NT2/D1 (cell line): ENCODE data around the gene MBD3L2.

ENCODE experiments used
- DNase-seq: peaks from one replicate; pipeline ENCODE4 v3.0.0-alpha.2; 2011; ENCODE audit warnings: low read depth, low spot score
- H3K27me3 ChIP-seq: 2 replicates; pipeline ENCODE4 v1.6.0; 2011; ENCODE audit warnings: mild to moderate bottlenecking; ENCODE audit not compliant: insufficient read length, insufficient read depth
- H3K36me3 ChIP-seq: 2 replicates; pipeline ENCODE4 v1.6.1; 2011; ENCODE audit warnings: mild to moderate bottlenecking, low read length, mixed read lengths; ENCODE audit not compliant: insufficient read depth, insufficient read length
- H3K4me1 ChIP-seq: 2 replicates; pipeline ENCODE4 v1.5.1; 2011; ENCODE audit not compliant: insufficient read depth, insufficient read length
- H3K4me3 ChIP-seq: 2 replicates; pipeline ENCODE4 v1.5.1; 2011; ENCODE audit warnings: low read depth; ENCODE audit not compliant: insufficient read length
- H3K9ac ChIP-seq: 2 replicates; pipeline ENCODE4 v1.6.0; 2011; ENCODE audit warnings: low read depth; ENCODE audit not compliant: insufficient read length
- H3K9me3 ChIP-seq: 2 replicates; pipeline ENCODE4 v1.5.1; 2011; ENCODE audit warnings: mild to moderate bottlenecking, low read length; ENCODE audit not compliant: insufficient read depth
- SUZ12 ChIP-seq: IDR thresholded peaks from 2 replicates; pipeline ENCODE4 v1.6.1; 2011; ENCODE audit not compliant: insufficient read length, insufficient read depth; ENCODE audit errors: extremely low read depth
- YY1 ChIP-seq: IDR thresholded peaks from 2 replicates; pipeline ENCODE4 v1.6.1; 2011; ENCODE audit not compliant: insufficient read length, insufficient read depth
- ZNF274 ChIP-seq: IDR thresholded peaks from 2 replicates; pipeline ENCODE4 v1.6.1; 2011; ENCODE audit warnings: mild to moderate bottlenecking, low read depth, low read length

Gene MBD3L2

DNA sequence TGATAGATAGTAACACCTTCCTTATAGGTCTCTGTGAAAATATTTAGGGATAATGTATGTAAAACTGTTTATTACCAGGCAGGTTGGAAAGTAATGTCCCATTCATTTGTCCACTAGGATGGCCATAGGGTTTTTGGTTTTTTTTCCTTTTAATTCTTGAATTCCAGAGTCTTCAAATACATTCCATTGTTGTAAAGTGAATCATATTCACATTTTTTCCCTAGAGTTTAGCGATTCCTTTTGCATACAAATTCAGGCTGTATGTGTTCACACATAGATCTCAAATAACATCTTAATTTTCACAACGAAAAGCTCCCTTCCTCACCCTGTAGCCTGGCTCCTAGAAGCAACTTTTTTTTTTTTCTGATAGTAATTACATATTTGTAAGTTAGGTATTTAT, 18.6 kb downstream of the MBD3L2 start:
- H3K4me3 ChIP-seq, result no peak overlapping the region
- H3K9me3 ChIP-seq, result peaks cover 13% of the 10 kb centered on the region; the same call in 1 of the 2 replicates
- DNase-seq, result no peak
- no peaks in the 10 kb centered on the region for H3K27me3 ChIP-seq
- peaks cover 18% of the 10 kb centered on the region for H3K36me3 ChIP-seq
- H3K4me1 ChIP-seq, result no peaks in the 10 kb centered on the region
- H3K9ac ChIP-seq, result no peak overlapping the region
- no peak for TF ChIP-seq YY1
- TF ChIP-seq ZNF274, result no peak
- TF ChIP-seq SUZ12, result no peak

DNA sequence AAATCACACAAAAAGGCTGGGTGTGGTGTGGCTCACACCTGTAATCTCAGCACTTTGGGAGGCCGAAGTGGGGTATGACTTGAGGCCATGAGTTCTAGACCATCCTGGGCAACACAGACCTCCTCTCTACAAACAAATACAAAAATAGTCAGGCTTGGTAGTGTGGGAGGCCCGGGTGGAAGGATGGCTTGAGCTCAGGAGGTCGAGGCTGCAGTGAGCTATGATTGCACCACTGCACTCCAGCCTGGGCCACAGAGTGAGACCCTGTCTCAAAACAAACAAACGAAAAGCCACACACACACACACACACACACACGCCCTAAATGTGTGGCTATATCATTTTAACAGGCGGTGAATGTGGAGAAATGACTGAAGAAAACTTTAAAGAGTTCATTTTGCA, 19.5 kb downstream of the MBD3L2 start:
- no peak overlapping the region for H3K9ac ChIP-seq
- H3K27me3 ChIP-seq, result no peaks in the 10 kb centered on the region
- H3K36me3 ChIP-seq, result peaks cover 26% of the 10 kb centered on the region

DNA sequence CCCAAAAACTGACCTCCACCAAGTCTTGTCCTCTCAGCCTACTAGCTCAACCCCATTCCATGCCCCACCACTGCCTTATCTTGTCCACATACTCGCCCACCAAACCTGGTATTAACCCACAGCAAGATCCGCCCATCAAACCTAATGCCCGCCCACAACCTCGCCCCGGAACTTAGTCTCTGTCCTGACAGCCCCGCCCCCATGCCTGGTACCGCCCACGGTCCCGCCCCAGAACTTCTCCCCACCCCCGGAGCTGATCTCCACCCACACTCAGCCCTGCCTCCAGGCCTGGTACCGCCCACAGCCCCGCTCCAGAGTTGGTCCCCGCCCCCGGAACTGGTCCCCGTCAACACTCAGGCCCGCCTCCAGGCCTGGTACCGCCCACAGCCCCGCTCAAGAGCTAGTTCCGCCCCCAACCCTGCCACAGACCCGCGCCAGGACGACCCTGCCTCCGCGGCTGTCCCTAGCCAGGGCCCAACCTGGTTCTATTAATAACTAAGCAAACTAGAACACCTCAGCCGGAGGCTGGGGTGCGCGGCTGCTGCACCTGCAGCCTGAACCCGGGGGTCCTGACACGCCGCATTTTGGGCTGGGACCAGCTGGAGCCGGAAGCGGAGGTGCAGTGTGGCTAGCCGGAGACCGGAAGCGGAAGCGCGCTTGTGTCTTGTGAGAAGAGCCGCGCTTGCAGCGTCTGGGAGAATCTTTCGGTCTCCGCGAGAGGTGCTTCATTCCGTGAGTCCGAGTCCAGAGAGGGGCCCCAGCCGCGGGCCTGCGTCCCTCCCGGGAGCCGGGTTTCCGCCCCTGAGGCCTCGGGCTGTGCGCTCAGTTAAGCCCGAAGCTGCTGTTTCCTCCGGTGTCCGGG, 20.2 kb downstream of the MBD3L2 start, which contains the start of gene ZNF557:
ZNF557 (plus strand) TSS at position 662 of the 862 bp plus-strand sequence. CDS start 5,372 bp downstream, outside the sequence.
- Histone ChIP-seq H3K27me3 (no peaks in the 10 kb centered on the region), H3K4me3 (peak within 1 kb of the TSS; percentile 97), H3K36me3 (peaks cover 28% of the 10 kb centered on the region), H3K4me1 (no peaks in the 10 kb centered on the region), H3K9ac (peak within 1 kb of the TSS; percentile 92), H3K9me3 (peaks cover 13% of the 10 kb centered on the region; the same call in 1 of the 2 replicates)
- peak; percentile 97 for DNase-seq
- TF ChIP-seq ZNF274 (no peak), YY1 (no peak), SUZ12 (no peak)

More for the DNA sequence above, 19.5 kb downstream of the MBD3L2 start:
- no peaks in the 10 kb centered on the region for H3K4me1 ChIP-seq
- DNase-seq, result no peak
- no peak overlapping the region for H3K4me3 ChIP-seq
- peaks cover 13% of the 10 kb centered on the region; the same call in 1 of the 2 replicates for H3K9me3 ChIP-seq
- TF ChIP-seq YY1 (no peak), ZNF274 (no peak), SUZ12 (no peak)

DNA sequence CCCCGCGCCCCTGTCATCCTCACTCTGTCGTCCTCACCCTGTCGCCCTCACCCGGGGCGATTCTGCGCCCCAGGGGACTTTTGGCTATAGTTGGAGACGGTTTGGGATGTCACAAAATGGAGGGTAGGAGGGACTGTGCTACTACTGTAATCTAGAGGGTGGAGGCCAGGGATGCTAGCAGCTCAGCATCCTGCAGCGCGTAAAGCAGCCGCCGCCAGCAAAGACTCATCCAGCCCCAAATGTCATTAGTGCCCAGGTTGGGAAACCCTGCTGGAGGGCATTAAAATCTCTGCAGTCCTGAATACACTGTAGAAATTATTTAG, 20.7 kb downstream of the MBD3L2 start:
- no peak for TF ChIP-seq ZNF274
- no peak for TF ChIP-seq YY1
- no peak for TF ChIP-seq SUZ12
- DNase-seq, result no peak
- peak overlapping the region; percentile 92 for H3K9ac ChIP-seq
- H3K27me3 ChIP-seq, result no peaks in the 10 kb centered on the region
- H3K36me3 ChIP-seq, result peaks cover 34% of the 10 kb centered on the region
- peak overlapping the region; percentile 97 for H3K4me3 ChIP-seq
- H3K4me1 ChIP-seq, result no peaks in the 10 kb centered on the region
- peaks cover 13% of the 10 kb centered on the region; the same call in 1 of the 2 replicates for H3K9me3 ChIP-seq

DNA sequence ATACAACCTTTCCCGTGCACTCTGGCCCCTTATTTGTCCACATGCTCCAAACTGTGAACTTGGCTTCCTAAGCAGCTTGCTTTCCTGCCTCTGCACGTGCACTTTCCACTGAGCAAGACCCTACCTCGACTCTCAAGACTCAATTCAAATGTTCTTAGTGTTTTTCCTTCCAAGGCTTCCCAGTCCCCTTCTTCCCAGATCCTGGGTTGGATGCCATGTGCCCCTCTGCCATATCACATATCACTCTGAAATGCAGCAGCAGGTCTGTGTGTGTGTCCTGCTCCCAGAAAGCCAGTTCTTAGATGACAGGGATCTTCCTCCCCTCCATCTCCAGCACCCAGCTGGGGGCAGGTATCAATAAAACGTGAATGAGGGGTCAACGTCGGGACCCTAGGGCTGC, 23.4 kb downstream of the MBD3L2 start:
- peaks cover 14% of the 10 kb centered on the region for H3K9me3 ChIP-seq
- no peaks in the 10 kb centered on the region for H3K4me1 ChIP-seq
- no peaks in the 10 kb centered on the region for H3K27me3 ChIP-seq
- TF ChIP-seq YY1, result no peak
- no peak for TF ChIP-seq ZNF274
- TF ChIP-seq SUZ12, result no peak
- no peak overlapping the region for H3K9ac ChIP-seq
- DNase-seq, result no peak
- H3K36me3 ChIP-seq, result peaks cover 61% of the 10 kb centered on the region
- H3K4me3 ChIP-seq, result no peak overlapping the region

DNA sequence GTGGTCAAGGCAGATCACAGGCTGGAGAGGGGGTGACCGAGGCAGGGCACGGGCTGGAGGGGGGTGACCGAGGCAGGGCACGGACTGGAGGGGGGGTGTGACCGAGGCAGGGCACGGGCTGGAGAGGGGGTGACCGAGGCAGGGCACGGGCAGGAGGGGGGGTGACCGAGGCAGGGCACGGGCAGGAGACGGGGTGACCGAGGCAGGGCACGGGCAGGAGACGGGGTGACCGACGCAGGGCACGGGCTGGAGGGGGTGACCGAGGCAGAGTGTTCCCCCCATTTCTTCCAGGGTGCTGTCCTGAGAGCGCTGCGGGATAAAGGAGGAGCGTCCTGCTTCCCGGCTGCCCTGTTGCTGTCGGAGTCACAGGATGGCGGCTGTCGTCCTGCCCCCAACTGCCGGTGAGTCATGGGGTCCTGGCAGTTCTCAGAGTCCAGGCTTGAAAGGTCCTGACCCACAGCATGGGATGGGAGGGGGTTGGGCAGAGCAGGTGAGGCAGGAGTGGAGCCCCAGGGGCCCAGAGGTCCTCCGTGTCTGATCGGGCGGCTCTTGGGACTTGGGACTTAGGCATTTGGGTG, 25.7 kb downstream of the MBD3L2 start:
- TF ChIP-seq YY1 (no peak), ZNF274 (no peak), SUZ12 (no peak)
- no peaks in the 10 kb centered on the region for H3K4me1 ChIP-seq
- H3K9me3 ChIP-seq, result peaks cover 37% of the 10 kb centered on the region
- no peak for DNase-seq
- H3K36me3 ChIP-seq, result peaks cover 83% of the 10 kb centered on the region
- H3K4me3 ChIP-seq, result no peak overlapping the region
- H3K9ac ChIP-seq, result no peak overlapping the region
- H3K27me3 ChIP-seq, result no peaks in the 10 kb centered on the region

DNA sequence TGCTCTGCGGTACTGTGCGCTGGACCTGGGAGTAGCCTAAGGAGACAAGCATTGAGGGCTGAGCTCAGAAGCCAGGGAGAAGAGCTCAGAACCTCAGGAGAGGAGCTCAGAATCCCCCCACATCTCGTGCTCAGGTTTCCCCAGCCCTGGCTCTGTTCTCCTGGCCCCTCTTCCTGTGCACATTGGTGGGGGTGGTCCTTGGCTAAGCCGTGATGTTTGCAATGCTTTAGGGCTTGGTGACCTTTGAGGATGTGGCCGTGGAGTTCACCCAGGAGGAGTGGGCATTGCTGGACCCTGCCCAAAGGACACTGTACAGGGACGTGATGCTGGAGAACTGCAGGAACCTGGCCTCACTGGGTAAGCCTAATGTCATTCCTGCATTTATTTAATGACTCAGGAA, 27.0 kb downstream of the MBD3L2 start:
- DNase-seq, result no peak
- no peaks in the 10 kb centered on the region for H3K27me3 ChIP-seq
- H3K9ac ChIP-seq, result no peak overlapping the region
- H3K4me1 ChIP-seq, result no peaks in the 10 kb centered on the region
- TF ChIP-seq ZNF274 (no peak), YY1 (no peak), SUZ12 (no peak)
- peaks cover 87% of the 10 kb centered on the region for H3K36me3 ChIP-seq
- peaks cover 50% of the 10 kb centered on the region for H3K9me3 ChIP-seq
- H3K4me3 ChIP-seq, result no peak overlapping the region
